Natural killer cell (primary cell): ENCODE data around the gene LRRFIP2. TPM values are rescaled to one million over a fixed set of nuclear protein-coding genes. Genes with fewer than 3 reads are reported as not detected.

Source experiments
- ATAC-seq, 3 donors: fragments of 150-1000 bp in 2 of 3; fragments of 200-7000 bp in 1 of 3; cut with Tn5 transposase; 1 replicate in 1 of 3; 2 replicates in 2 of 3; pipeline ENCODE4 v1.10.0; 2021; ENCODE audit warnings: mild to moderate bottlenecking in 2 of 3, moderate library complexity in 2 of 3
- DNase-seq, 2 donors: peaks; one replicate each; pipeline versions ENCODE4 v3.0.0 to v3.0.0-alpha.2; 2013 to 2021; ENCODE audit warnings: mixed read lengths in 1 of 2
- H3K27ac ChIP-seq: one replicate; pipeline ENCODE4 v1.5.1; 2013; ENCODE audit warnings: mild to moderate bottlenecking, low read length
- H3K27me3 ChIP-seq: one replicate; pipeline ENCODE4 v1.6.1; 2013; ENCODE audit warnings: low read length; ENCODE audit not compliant: control insufficient read depth, insufficient read depth
- H3K36me3 ChIP-seq: one replicate; pipeline ENCODE4 v1.6.1; 2013; ENCODE audit warnings: low read length; ENCODE audit not compliant: control insufficient read depth, insufficient read depth
- H3K4me1 ChIP-seq: one replicate; pipeline ENCODE4 v1.6.1; 2013; ENCODE audit warnings: low read length; ENCODE audit not compliant: control insufficient read depth, insufficient read depth
- H3K4me3 ChIP-seq: one replicate; pipeline ENCODE4 v1.5.1; 2013; ENCODE audit warnings: low read length
- H3K9me3 ChIP-seq: one replicate; pipeline ENCODE4 v1.6.1; 2013; ENCODE audit warnings: low read length; ENCODE audit not compliant: control insufficient read depth, insufficient read depth
- H3K27ac Mint-ChIP-seq, 2 donors: one replicate each; pipeline ENCODE4 v1.8.0; 2022; ENCODE audit warnings: mild to moderate bottlenecking in 2 of 2, mixed read lengths in 2 of 2, moderate library complexity in 1 of 2
- H3K27me3 Mint-ChIP-seq, 2 donors: one replicate each; pipeline ENCODE4 v1.8.0; 2022; ENCODE audit warnings: low read depth in 2 of 2, mixed read lengths in 2 of 2
- H3K36me3 Mint-ChIP-seq: one replicate; pipeline ENCODE4 v1.8.0; 2022; ENCODE audit warnings: mixed read lengths
- H3K4me1 Mint-ChIP-seq, 2 donors: one replicate each; pipeline ENCODE4 v1.8.0; 2022; ENCODE audit warnings: mixed read lengths in 2 of 2
- H3K4me3 Mint-ChIP-seq: one replicate; pipeline ENCODE4 v1.8.0; 2022; ENCODE audit warnings: mild to moderate bottlenecking, moderate library complexity, mixed read lengths
- H3K9me3 Mint-ChIP-seq, 2 donors: one replicate each; pipeline ENCODE4 v1.8.0; 2022; ENCODE audit warnings: mixed read lengths in 2 of 2
- CTCF ChIP-seq: fragments of 200-600 bp; IDR thresholded peaks from one replicate; pipeline ENCODE4 v1.8.0; 2022; ENCODE audit warnings: antibody characterized with exemption
- WGBS: methylation state at CpG from one replicate; pipeline ENCODE4 v1.1.7; 2013; ENCODE audit warnings: missing lambda C conversion rate; ENCODE audit not compliant: insufficient coverage; 5-methylcytosine and 5-hydroxymethylcytosine counted together
- intact Hi-C: fragments of 100-400 bp; cut with micrococcal nuclease; formaldehyde crosslinking; loops from one replicate; pipeline ENCODE4 v1.14.2; 2022
- total RNA-seq, 4 donors: library from RNA; stranded (reverse); fragments of 120-200 nt in 1 of 4; gene quantifications; one replicate each; pipeline versions ENCODE4 v1.2.3 to v1.2.4, GENCODE V29; 2013 to 2022

Gene LRRFIP2
- total RNA-seq, 3 donors from 2014 or later (not counting 1 experiment from before 2014, with no cell fraction given): 49.0 to 86.1 (median 66.0) TPM

DNA sequence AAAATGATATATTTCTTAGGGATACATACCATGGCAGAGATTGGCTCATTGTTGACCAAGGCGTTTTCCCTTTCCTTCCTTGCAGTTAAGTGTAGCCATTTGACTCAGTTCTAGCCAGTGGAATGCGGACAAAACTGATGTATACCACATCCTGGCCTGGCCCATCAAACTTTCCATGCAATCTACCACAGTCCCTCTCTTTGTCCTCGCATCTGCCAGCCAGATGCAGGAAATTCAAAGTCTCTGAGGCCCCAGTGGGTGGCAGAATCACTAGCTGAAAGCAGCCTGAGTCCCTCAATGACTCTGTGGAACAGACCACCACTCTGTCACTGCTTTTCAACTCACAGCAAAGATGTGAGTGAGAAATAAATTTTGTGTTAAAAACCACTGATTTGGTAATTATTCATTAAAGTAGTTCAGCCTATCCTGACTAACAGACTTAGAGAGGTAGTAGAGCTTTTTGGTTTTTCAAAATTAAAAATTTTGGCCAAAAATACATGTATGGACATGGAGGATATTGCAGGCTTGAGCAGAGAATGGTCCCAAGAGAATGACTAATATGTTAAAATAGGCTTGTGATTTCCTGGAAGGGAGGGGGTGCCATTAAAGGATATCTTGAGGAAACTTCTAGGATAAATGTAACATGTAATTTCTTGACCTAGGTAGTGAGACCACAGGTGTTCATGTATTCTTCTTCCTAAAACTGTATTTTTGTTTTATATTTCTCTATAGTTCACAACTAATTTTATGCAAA lies 10.9 kb downstream of the LRRFIP2 start:
- ATAC-seq (peak; percentile 24 to 38 (median 26)), DNase-seq (peak in 1 of 2 donors; percentile 14)
- peak overlapping the region; percentile 5 for H3K27ac ChIP-seq

GRCh38 chr3:37162501-37163245 lies 11.7 kb downstream of the LRRFIP2 start:
- Histone ChIP-seq H3K36me3 (peaks cover 2% of the 10 kb centered on the region), H3K9me3 (no peaks in the 10 kb centered on the region), H3K4me3 (no peak overlapping the region), H3K4me1 (peaks cover 9% of the 10 kb centered on the region), H3K27me3 (no peaks in the 10 kb centered on the region), H3K27ac (peak overlapping the region; percentile 5)
- no peaks in the 10 kb centered on the region for H3K27me3 Mint-ChIP-seq
- H3K27ac Mint-ChIP-seq: peak overlapping the region; percentile 79 to 82
- ATAC-seq: peak in 1 of 3 donors; percentile 7
- H3K36me3 Mint-ChIP-seq: peaks cover 6% of the 10 kb centered on the region
- 51% methylated on average over 3 of the region's 3 CpGs for WGBS
- DNase-seq: no peak
- no peaks in the 10 kb centered on the region for H3K9me3 Mint-ChIP-seq
- H3K4me1 Mint-ChIP-seq: peaks cover 26 to 30% of the 10 kb centered on the region in 2 donors
- intact Hi-C loops: no loop called here
- no peak for TF ChIP-seq CTCF
- H3K4me3 Mint-ChIP-seq: no peak overlapping the region

More for the DNA sequence above, 10.9 kb downstream of the LRRFIP2 start:
- Mint-ChIP-seq H3K4me3 (no peak overlapping the region), H3K9me3 (no peaks in the 10 kb centered on the region), H3K27ac (peak overlapping the region; percentile 79 to 82), H3K4me1 (peaks cover 26 to 27% of the 10 kb centered on the region in 2 donors), H3K36me3 (peaks cover 6% of the 10 kb centered on the region), H3K27me3 (no peaks in the 10 kb centered on the region)
- TF ChIP-seq CTCF: no peak
- Histone ChIP-seq H3K27me3 (no peaks in the 10 kb centered on the region), H3K36me3 (peaks cover 2% of the 10 kb centered on the region), H3K4me3 (no peak overlapping the region), H3K9me3 (no peaks in the 10 kb centered on the region), H3K4me1 (peaks cover 9% of the 10 kb centered on the region)
- WGBS: 9% methylated on average over 3 of the region's 3 CpGs
- intact Hi-C loops: no loop called here

DNA sequence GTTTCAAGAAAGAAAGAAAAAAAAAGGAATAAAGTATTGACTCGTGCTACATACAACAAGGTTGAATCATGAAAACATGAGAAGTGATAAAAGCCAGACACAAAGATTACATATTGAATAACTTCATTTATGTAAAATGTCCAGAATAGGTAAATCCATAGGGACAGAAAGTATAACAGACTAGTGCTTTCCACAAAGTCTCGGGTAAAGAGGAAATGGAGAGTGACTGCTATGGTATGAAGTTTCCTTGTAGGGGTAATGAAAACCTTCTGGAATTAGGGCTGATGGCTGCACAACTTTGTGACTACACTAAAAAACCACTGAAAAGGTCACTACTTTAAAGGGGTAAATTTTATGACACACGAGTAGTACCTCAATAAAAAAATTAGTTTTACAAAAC lies 13.0 kb downstream of the LRRFIP2 start:
- Mint-ChIP-seq H3K9me3 (no peaks in the 10 kb centered on the region), H3K4me1 (peaks cover 26 to 30% of the 10 kb centered on the region in 2 donors), H3K4me3 (no peak overlapping the region), H3K36me3 (peaks cover 6% of the 10 kb centered on the region), H3K27me3 (no peaks in the 10 kb centered on the region), H3K27ac (peak overlapping the region; percentile 79 to 82)
- no peak overlapping the region for H3K27ac ChIP-seq
- H3K4me1 ChIP-seq: peaks cover 9% of the 10 kb centered on the region
- DNase-seq: no peak
- H3K4me3 ChIP-seq: no peak overlapping the region
- H3K9me3 ChIP-seq: no peaks in the 10 kb centered on the region
- intact Hi-C loops: no loop called here
- ATAC-seq: no peak
- no peaks in the 10 kb centered on the region for H3K27me3 ChIP-seq
- H3K36me3 ChIP-seq: peaks cover 2% of the 10 kb centered on the region
- TF ChIP-seq CTCF: no peak
- WGBS: 92% methylated on average over 2 of the region's 3 CpGs
